Endothelial cell of umbilical vein (primary cell): ENCODE results near the gene TWIST2. TPM values are rescaled to one million over a fixed set of nuclear protein-coding genes. Genes with fewer than 3 reads are reported as not detected.

ENCODE experiments used
- BruUV-seq: library from RNA; stranded (reverse); fragments of 400-500 nt; replicated peaks from 2 replicates; lab custom pipeline; 2021; lab: Mats Ljungman, UMichigan
- CTCF ChIA-PET: fragments of 300-600, 350-600 bp; sonication (Branson Sonifier 250); formaldehyde crosslinking; loops from one replicate; lab custom pipeline; 2021; ENCODE audit warnings: antibody characterized with exemption, inconsistent platforms; lab: Charles Lee
- POLR2A ChIA-PET: fragments of 300-600, 350-600 bp; sonication (Branson Sonifier 250); formaldehyde crosslinking; loops from one replicate; lab custom pipeline; 2021; ENCODE audit warnings: antibody characterized with exemption, inconsistent platforms; lab: Charles Lee
- DNase-seq: peaks from one replicate; pipeline ENCODE4 v3.0.0-alpha.2; 2011; ENCODE audit warnings: low read depth, low spot score
- FAIRE-seq: peaks from 2 replicates; lab custom pipeline; 2011; peaks lifted over from hg19 to GRCh38; lab: Jason Lieb, UNC
- H2AFZ ChIP-seq: 2 replicates; pipeline ENCODE4 v1.6.0; 2012; ENCODE audit warnings: low read depth, low read length, control low read depth, inconsistent platforms
- H3K27ac ChIP-seq: 2 replicates; pipeline ENCODE4 v1.5.1; 2011; ENCODE audit warnings: low read depth, mild to moderate bottlenecking, control low read depth, low read length, moderate library complexity; ENCODE audit not compliant: insufficient read depth
- H3K27me3 ChIP-seq, 2 experiments: 2 replicates each; pipeline versions ENCODE4 v1.6.0 to v1.6.1; 2011; ENCODE audit warnings: low read length in 2 of 2, mixed read lengths in 1 of 2; ENCODE audit not compliant: control insufficient read depth in 2 of 2, insufficient read depth in 2 of 2
- H3K36me3 ChIP-seq, 2 experiments: 2 replicates in 1 of 2; 3 replicates in 1 of 2; pipeline ENCODE4 v1.5.1; 2011; ENCODE audit warnings: low read length in 2 of 2, mild to moderate bottlenecking in 1 of 2, moderate library complexity in 1 of 2; ENCODE audit not compliant: control insufficient read depth in 2 of 2, insufficient read depth in 2 of 2; ENCODE audit errors: extremely low read depth in 1 of 2
- H3K4me1 ChIP-seq: 3 replicates; pipeline ENCODE4 v1.5.1; 2011; ENCODE audit warnings: mild to moderate bottlenecking, low read length; ENCODE audit not compliant: control insufficient read depth, insufficient read depth; ENCODE audit errors: extremely low read depth
- H3K4me2 ChIP-seq: 2 replicates; pipeline ENCODE4 v1.6.1; 2011; ENCODE audit warnings: low read length, control low read depth, mixed read lengths; ENCODE audit not compliant: insufficient read depth
- H3K4me3 ChIP-seq, 3 experiments: fragments of 200-600 bp in 1 of 3; sonication (generic), shearing (Covaris generic) in 1 of 3; replicated peaks in 1 of 3; 2 replicates each; pipeline ENCODE4 v1.5.1; 2011 to 2016; ENCODE audit warnings: control low read depth in 3 of 3, low read length in 3 of 3, mild to moderate bottlenecking in 2 of 3, inconsistent platforms in 1 of 3, low read depth in 1 of 3, moderate library complexity in 1 of 3; ENCODE audit not compliant: insufficient read depth in 1 of 3
- H3K79me2 ChIP-seq: 2 replicates; pipeline ENCODE4 v1.6.0; 2012; ENCODE audit warnings: low read length, inconsistent platforms; ENCODE audit not compliant: control insufficient read depth, insufficient read depth
- H3K9ac ChIP-seq: replicated peaks from 2 replicates; pipeline ENCODE3; 2011; ENCODE audit warnings: low read length, control low read depth; ENCODE audit not compliant: insufficient read depth; ENCODE audit errors: extremely low read depth
- H3K9me1 ChIP-seq: replicated peaks from 3 replicates; pipeline ENCODE4 v1.6.0; 2011; ENCODE audit warnings: mild to moderate bottlenecking, low read length; ENCODE audit not compliant: control insufficient read depth, insufficient read depth; ENCODE audit errors: extremely low read depth
- H3K9me3 ChIP-seq: replicated peaks from 2 replicates; pipeline ENCODE4 v1.5.1; 2012; ENCODE audit warnings: low read length, inconsistent platforms; ENCODE audit not compliant: control insufficient read depth, insufficient read depth
- H4K20me1 ChIP-seq: replicated peaks from 2 replicates; pipeline ENCODE3; 2011; ENCODE audit warnings: mild to moderate bottlenecking, low read length; ENCODE audit not compliant: control insufficient read depth, insufficient read depth; ENCODE audit errors: extremely low read depth
- CTCF ChIP-seq, 2 donors: IDR thresholded peaks; 1 replicate in 1 of 2; 2 replicates in 1 of 2; pipeline ENCODE4 v1.5.1; 2011; ENCODE audit warnings: low read length in 2 of 2, mild to moderate bottlenecking in 2 of 2, moderate library complexity in 2 of 2, control low read depth in 1 of 2, inconsistent platforms in 1 of 2, low read depth in 1 of 2; ENCODE audit not compliant: insufficient read depth in 1 of 2; ENCODE audit errors: extremely low read depth in 1 of 2
- EZH2 ChIP-seq: IDR thresholded peaks from 2 replicates; pipeline ENCODE4 v1.6.1; 2012; ENCODE audit warnings: borderline replicate concordance, low read depth, mild to moderate bottlenecking, moderate library complexity, low read length, inconsistent platforms; ENCODE audit not compliant: severe bottlenecking
- FOS ChIP-seq: IDR thresholded peaks from 2 replicates; pipeline ENCODE4 v1.6.1; 2011; ENCODE audit warnings: mild to moderate bottlenecking, low read length, moderate library complexity, borderline replicate concordance; ENCODE audit not compliant: insufficient read depth
- GATA2 ChIP-seq: IDR thresholded peaks from 2 replicates; pipeline ENCODE4 v1.7.0; 2011; ENCODE audit warnings: low read depth, mild to moderate bottlenecking, moderate library complexity, mixed read lengths, low read length; ENCODE audit not compliant: insufficient read length, insufficient read depth
- JUN ChIP-seq: IDR thresholded peaks from 2 replicates; pipeline ENCODE4 v1.6.1; 2011; ENCODE audit warnings: borderline replicate concordance, low read depth; ENCODE audit not compliant: insufficient read length, insufficient read depth
- MAX ChIP-seq: IDR thresholded peaks from 2 replicates; pipeline ENCODE4 v1.6.1; 2011; ENCODE audit not compliant: insufficient read depth, insufficient read length
- MYC ChIP-seq: IDR thresholded peaks from one replicate; pipeline ENCODE4 v1.6.1; 2011; ENCODE audit warnings: mild to moderate bottlenecking, low read depth, low read length
- POLR2A ChIP-seq: IDR thresholded peaks from 2 replicates; pipeline ENCODE4 v1.6.1; 2012; ENCODE audit warnings: low read depth, mild to moderate bottlenecking, control low read depth, low read length
- POLR2AphosphoS5 ChIP-seq: IDR thresholded peaks from 2 replicates; pipeline ENCODE4 v1.6.1; 2012; ENCODE audit warnings: low read depth, mild to moderate bottlenecking, control low read depth, low read length, moderate library complexity; ENCODE audit not compliant: insufficient read depth
- dilution Hi-C: fragments of 300-500 bp; cut with MboI; formaldehyde crosslinking; loops from one replicate; pipeline ENCODE4 v1.15.0; 2019; ENCODE audit warnings: low sequenced_read_pairs; ENCODE audit not compliant: extremely low pct_ligation_motif_present
- intact Hi-C: fragments of 100-400 bp; cut with micrococcal nuclease; formaldehyde crosslinking; loops from one replicate; pipeline ENCODE4 v1.10.0; 2022
- polyA plus RNA-seq, 4 experiments: library from polyadenylated mRNA; depleted of rRNA in 3 of 4; stranded (reverse) in 3 of 4; unstranded in 1 of 4; fragments of >200 nt; gene quantifications; 2 replicates each; pipeline versions ENCODE4 v1.2.1 to v1.2.3, GENCODE V29; 2011 to 2012; ENCODE audit warnings: missing spikeins in 1 of 4
- total RNA-seq: library from RNA; stranded (reverse); gene quantifications from 2 replicates; pipeline ENCODE4 v1.2.3, GENCODE V29; 2021

TWIST2 gene
- total and polyA plus RNA-seq, 2 donors (not counting 3 experiments of a cell fraction or from before 2014, with no cell fraction given) = 2.3 to 3.4 TPM

- no peak overlapping the region for H3K9ac ChIP-seq
- intact Hi-C loops = no loop called here
- no peak for DNase-seq
- no peaks in the 10 kb centered on the region for H3K79me2 ChIP-seq
- dilution Hi-C loops = no loop called here
- no peak for TF ChIP-seq JUN
- no peak for TF ChIP-seq FOS
- TF ChIP-seq MAX = no peak
- TF ChIP-seq GATA2 = no peak
- no peak for TF ChIP-seq POLR2A
- no peak for TF ChIP-seq POLR2AphosphoS5
- TF ChIP-seq CTCF (IDR thresholded peaks at IDR 0.05; ENCODE audit: extremely low read depth in 1 of 2, insufficient read depth in 1 of 2, low read depth in 1 of 2, low read length in 2 of 2) = no peak
- TF ChIP-seq EZH2 = no peak
- no peak for TF ChIP-seq MYC
- H2AFZ ChIP-seq = no peak overlapping the region
- no peak overlapping the region for H3K4me3 ChIP-seq
- no peak overlapping the region for H3K27ac ChIP-seq
- CTCF ChIA-PET = no interaction called here
- no peaks in the 10 kb centered on the region for H3K4me1 ChIP-seq
- H3K27me3 ChIP-seq = no peaks in the 10 kb centered on the region
- H3K9me3 ChIP-seq = no peaks in the 10 kb centered on the region
- POLR2A ChIA-PET = no interaction called here
- H3K36me3 ChIP-seq = no peaks in the 10 kb centered on the region
- no TSS peak for BruUV-seq
- FAIRE-seq = no peak
- no peak overlapping the region for H3K4me2 ChIP-seq
- no peaks in the 10 kb centered on the region for H4K20me1 ChIP-seq
- H3K9me1 ChIP-seq = no peaks in the 10 kb centered on the region
Observed at GRCh38 chr2:238915196-238915595, 67.3 kb downstream of the TWIST2 start.
